ENCODE measurements around the gene HPD.

Gene HPD

DNA sequence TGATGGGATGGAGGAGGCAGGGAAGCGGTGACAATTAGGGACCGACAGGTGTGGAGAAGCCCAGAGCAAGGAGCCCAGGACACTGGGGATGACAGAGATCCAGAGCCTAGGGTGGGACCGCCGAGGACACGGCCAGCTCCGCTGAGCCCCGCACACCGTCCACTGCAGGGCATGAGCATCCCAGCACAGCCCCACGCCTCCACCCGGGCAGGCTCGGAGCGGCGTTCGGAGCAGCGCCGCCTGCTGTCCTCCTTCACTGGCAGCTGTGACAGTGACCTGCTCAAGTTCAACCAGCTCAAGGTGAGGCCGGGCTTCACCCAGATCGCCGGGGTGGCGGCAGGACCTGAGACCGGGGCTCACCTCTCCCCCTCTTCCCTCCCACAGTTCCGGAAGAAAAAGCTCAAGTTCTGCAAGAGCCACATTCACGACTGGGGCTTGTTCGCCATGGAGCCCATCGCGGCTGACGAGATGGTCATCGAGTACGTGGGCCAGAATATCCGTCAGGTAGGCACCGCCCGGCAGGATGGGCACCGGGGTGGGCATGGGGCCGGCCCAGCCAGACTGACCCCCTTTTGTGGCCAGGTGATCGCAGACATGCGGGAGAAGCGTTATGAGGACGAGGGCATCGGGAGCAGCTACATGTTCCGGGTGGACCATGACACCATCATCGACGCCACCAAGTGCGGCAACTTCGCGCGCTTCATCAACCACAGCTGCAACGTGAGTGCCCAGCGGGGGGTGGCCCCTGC lies 31.1 kb downstream of the HPD start:
- no peak for DNase-seq

DNA sequence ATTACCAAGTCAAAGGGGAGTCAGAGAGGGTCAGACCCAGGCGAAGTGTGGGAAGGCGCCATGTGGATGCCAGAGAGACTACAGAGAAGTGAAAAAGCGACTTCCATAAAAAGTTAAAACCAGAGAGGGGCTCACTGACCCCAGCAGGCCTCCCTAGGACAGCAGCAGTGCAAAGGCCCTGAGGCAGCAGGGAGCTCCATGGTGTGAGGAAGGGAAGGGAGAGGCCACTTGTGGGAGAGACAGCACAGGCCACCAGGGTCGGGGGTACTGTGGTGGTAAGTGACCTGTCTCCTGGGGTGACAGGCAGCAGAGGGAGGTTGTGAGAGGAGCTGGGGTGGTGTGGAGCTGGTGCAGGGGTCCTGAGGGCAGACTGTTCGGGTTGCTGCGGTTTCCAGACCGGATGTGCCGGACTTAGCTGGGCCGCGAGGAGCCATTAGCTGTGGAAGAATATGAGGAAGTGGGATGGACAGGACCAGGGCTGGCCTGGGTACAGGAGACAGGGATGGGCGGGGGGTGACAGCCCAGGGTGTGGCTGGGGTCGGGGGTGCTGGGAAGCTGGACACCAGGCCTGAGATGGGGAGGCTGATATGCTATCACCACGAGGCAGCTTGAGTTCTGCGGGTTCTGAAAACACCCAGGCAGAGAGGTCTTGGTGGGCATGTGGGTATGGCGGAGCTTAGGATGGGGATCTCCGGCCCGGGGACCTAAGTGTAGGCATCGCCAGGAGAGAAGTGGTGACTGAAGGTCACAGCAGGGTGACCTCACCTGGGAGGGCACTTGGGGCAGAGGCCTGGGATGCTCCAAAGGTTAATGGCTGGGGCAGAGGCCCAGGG lies 32.1 kb downstream of the HPD start:
- no peak for DNase-seq

DNA sequence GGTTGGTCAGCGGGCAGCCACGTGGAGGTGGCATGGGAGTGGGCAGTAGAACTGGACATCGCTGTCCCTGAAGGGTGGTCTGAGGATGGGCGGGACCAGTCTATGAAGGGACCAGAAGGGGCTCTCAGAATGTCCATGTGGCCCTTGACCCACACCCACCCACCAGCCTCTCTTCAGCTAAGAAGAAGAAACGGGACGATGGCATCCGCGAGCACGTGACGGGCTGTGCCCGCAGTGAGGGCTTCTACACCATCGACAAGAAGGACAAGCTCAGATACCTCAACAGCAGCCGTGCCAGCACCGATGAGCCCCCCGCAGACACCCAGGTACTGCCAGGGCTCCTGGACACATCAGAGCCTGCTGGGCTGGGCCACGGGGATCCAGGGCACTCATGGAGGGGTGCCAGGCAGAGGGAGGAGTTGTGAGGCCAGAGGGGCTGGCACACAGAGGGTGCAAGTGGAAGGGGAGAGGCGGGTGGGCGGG lies 33.6 kb downstream of the HPD start:
- no peak for DNase-seq

DNA sequence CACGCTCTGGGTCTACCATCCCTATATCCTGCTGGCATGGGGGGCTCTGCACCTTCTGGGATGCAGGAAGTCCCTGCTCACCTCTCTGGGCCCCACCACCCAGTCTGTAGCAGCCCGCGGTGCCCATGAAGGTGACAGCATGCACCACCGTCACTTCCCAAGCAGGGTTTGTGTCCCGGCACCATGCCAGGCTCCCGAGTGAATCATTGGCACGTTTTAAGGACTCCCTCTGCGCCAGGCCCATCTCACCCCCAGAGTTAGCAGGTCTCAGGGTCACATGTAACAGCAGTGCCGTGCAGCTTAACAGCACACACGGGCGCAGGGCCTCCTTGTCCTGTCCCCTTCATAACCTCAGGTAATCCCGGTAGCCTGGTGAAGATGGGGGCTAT lies 34.9 kb downstream of the HPD start:
- DNase-seq, result no peak

DNA sequence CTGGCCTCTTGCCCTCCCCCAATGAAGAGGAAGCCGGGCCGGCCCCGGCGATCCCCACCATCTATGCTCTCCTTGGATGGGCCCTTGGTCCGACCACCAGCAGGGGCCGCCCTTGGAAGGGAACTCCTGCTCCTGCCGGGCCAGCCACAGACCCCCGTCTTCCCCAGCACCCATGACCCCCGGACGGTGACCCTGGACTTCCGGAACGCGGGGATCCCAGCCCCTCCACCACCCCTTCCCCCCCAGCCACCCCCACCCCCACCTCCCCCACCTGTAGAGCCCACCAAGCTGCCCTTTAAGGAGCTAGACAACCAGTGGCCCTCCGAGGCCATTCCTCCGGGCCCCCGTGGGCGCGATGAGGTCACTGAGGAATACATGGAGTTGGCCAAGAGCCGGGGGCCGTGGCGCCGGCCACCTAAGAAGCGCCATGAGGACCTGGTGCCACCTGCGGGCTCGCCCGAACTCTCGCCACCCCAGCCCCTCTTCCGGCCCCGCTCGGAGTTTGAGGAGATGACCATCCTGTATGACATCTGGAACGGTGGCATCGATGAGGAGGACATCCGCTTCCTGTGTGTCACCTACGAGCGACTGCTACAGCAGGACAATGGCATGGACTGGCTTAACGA lies 35.4 kb downstream of the HPD start:
- DNase-seq, result no peak

DNA sequence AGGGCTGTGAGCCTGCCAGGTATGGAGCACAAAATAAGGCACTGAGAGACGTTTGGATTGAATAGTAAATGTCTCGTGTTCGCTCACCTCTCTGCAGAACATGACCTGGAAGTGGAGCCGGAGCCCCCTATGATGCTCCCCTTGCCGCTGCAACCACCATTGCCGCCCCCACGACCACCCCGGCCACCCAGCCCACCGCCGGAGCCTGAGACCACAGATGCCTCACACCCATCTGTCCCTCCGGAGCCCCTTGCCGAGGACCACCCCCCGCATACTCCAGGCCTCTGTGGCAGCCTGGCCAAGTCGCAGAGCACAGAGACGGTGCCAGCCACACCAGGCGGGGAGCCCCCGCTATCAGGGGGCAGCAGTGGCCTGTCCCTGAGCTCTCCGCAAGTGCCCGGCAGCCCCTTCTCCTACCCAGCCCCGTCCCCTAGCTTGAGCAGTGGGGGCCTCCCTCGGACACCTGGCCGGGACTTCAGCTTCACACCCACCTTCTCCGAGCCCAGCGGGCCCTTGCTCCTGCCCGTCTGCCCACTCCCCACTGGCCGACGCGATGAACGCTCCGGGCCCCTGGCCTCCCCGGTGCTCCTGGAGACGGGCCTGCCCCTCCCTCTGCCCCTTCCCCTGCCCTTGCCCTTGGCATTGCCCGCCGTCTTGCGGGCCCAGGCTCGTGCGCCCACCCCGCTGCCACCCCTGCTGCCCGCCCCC lies 36.1 kb downstream of the HPD start:
- no peak for DNase-seq

DNA sequence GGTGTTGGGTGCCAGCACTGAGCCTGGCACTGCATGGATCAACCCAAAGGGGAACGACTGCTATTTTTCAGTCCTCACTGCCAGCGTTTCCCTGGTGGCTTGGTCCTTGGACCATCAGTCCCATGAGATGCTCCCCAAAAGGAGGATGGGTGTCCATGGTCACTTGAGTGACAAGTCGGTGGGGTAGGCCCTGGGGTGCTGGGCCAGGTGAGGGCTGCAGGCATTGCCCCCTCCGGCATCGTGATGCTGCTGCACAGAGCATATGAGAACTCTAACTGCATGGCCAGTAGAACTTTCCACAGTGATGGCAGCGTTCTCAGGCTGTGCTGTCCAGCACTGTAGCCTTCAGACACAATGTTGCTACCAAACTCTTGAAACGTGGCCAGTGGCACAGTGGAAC lies 38.6 kb downstream of the HPD start:
- DNase-seq, result no peak

DNA sequence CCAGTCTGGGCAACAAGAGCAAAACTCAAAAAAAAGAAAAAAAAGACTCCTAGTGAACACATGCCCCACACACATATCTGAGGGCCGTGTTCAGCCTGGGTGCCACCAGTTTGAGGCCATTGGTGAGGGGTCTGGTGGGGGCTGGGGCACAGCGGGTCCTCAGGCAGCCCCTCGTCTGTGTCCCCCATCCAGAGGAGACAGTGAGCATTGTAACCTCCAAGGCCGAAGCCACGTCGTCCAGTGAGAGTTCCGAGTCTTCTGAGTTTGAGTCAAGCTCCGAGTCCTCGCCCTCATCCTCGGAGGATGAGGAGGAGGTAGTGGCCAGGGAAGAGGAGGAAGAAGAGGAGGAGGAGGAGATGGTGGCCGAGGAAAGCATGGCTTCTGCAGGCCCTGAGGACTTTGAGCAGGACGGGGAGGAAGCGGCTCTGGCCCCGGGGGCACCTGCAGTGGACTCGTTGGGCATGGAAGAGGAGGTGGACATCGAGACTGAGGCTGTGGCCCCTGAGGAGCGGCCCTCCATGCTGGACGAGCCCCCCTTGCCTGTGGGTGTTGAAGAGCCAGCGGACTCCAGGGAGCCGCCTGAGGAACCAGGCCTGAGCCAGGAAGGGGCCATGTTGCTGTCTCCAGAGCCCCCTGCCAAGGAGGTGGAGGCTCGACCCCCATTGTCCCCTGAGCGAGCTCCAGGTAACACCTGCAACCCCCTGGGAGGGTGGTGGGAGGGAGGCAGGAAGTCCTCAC lies 39.3 kb downstream of the HPD start:
- no peak for DNase-seq

DNA sequence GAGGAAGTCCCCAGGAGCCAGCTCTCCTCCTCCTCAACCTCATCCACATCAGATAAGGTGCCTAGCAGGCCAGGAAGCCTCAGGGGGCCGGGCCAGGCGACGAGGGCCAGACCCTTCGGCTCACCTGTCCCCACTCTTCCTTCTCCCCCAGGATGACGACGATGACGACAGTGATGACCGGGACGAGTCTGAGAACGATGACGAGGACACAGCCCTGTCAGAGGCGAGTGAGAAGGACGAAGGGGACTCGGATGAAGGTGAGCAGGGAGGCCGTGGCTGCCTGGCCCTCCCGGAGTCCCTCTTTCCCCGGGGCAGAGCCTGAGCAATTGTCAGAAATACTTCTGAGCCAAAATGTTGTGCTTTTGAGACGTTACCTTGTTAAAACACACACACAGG lies 41.0 kb downstream of the HPD start:
- no peak for DNase-seq

DNA sequence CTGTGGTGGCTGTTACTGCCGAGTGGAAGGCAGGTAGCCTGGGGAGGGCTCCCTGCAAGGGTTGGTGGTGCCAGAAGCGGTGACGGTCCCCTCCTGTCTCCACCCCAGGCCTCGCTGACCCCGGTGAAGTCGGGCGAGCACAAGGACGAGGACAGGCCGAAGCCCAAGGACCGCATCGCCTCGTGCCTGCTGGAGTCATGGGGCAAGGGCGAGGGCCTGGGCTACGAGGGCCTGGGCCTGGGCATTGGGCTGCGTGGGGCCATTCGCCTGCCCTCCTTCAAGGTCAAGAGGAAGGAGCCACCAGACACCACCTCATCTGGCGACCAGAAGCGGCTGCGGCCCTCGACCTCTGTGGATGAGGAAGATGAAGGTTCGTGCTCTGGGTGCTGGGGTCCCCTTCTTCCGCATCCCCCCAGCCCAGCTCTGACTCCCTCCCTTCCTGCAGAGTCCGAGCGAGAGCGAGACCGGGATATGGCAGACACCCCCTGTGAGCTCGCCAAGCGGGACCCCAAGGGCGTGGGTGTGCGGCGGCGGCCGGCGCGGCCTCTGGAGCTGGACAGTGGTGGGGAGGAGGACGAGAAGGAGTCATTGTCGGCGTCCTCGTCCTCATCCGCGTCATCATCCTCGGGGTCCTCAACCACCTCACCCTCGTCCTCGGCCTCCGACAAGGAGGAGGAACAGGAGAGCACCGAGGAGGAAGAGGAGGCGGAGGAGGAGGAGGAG lies 41.6 kb downstream of the HPD start:
- DNase-seq, result no peak

DNA sequence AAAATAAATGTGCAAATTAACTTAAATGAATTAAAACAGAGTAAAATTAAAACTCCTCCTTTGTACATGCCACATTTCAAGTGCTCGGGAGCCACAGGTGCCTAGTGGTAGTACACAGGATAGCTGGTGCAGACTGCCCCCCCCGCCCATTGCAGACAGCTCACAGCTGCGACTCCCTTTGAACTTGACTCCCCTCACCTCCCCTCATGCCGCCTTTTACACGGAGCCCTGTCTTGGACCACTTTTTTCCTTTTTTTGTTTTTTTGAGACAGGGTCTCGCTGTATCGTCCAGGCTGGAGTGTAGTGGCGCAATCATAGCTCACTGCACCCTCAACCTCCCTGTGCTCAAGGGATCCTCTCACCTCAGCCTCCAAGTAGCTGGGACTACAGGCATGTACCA lies 43.4 kb downstream of the HPD start:
- no peak for DNase-seq

DNA sequence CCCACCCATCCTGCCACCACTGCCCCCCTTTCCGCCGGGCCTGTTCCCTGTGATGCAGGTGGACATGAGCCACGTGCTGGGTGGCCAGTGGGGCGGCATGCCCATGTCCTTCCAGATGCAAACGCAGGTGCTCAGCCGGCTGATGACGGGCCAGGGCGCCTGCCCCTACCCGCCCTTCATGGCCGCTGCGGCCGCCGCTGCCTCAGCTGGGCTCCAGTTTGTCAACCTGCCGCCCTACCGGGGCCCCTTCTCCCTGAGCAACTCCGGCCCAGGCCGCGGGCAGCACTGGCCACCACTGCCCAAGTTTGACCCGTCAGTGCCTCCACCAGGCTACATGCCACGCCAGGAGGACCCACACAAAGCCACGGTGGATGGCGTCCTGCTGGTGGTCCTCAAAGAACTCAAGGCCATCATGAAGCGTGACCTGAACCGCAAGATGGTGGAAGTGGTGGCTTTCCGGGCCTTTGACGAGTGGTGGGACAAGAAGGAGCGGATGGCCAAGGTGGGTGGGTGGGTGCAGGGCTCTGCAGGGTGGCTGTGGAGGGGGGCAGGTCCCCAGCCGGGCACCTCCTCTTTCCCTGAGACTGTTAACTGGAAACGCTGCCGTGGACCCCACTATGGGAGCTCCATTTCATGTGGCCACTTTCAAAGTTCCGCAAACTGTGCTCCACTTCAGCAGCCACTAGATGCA lies 44.1 kb downstream of the HPD start:
- DNase-seq, result no peak

DNA sequence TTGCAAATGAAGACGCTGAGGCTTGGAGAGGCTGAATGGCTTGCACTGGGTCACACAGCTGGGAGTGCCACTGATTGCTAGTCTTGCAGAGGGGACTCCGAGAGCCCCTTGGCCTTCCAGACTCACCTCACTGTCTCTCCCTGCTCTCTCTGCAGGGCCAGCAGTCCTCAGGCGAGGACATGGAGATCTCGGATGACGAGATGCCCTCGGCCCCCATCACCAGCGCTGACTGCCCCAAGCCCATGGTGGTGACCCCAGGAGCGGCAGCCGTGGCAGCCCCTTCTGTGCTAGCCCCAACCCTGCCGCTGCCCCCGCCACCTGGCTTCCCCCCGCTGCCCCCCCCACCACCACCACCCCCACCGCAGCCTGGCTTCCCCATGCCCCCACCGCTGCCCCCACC lies 44.7 kb downstream of the HPD start:
- no peak for DNase-seq

DNA sequence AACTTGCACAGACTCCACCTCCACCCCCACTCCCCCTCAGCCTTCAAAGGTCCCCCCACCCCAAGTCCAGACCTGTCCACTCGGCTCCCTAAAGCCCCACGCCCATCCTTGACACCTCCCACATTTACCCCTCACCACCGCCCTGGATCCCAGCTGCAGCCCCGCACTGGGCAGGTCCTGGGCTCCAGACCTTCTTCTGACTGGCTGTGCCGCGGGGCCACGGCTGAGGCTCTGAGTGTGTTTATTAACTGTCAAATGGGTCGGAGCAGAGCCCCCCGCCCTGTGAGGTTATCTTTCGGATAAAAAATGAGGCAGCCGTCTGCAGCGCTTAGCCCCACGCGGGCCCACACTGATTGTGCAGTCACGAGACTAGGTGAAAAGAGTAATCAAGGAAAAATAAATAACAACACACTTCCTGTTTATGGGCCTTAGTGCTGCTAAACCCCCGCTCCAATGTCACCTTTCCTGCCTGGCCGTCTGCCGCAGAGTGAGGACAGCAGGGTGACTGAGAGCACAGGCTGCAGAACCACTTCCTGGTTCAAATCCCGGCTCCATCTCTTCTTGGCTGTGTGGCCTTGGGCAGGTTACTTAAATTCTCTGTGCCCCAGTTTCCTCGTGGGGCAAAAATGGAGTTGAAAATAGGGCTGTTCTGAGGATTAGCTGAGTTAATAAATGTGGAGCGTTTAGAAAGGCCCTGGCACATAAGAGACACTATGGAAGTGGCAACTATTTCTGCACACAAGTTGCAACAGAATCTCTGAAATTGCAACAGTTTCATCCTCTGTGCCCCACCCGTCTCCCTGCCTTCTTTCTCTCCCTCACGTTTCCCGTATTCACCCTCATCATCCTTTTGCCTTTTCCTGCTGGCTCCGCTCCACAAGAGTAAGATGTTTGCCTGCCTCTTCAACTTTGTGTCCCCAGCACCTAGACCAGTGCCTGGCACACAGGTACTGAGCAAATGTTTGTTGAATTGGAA lies 45.5 kb downstream of the HPD start:
- DNase-seq, result no peak

DNA sequence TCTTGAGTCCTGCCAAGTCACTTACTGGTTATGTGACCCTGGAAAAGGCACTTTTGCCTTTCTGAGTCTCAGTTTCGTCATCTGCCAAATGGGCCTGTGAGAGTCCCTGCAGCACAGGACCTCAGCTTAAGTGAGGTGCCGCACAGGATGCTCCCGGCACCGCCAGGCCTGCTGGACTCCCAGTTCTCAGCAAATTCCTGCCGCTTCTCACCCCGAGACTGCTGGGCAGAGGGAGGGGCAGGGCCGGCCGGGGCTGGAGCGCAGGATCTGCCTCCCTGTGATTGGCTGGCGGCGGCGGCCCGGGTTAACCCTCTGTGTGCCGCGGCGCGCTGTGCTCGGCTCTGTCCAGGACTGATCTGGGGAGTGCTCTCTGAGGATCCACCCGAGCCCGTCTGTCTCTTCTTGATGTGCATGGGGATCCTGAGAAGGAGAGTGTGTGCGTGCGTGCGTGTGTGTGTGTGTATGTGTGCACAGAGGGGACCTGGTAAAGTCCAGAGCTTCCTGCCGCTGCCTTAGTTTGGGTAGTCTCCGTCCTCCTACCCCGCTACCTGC lies 46.3 kb downstream of the HPD start:
- DNase-seq, result no peak

DNA sequence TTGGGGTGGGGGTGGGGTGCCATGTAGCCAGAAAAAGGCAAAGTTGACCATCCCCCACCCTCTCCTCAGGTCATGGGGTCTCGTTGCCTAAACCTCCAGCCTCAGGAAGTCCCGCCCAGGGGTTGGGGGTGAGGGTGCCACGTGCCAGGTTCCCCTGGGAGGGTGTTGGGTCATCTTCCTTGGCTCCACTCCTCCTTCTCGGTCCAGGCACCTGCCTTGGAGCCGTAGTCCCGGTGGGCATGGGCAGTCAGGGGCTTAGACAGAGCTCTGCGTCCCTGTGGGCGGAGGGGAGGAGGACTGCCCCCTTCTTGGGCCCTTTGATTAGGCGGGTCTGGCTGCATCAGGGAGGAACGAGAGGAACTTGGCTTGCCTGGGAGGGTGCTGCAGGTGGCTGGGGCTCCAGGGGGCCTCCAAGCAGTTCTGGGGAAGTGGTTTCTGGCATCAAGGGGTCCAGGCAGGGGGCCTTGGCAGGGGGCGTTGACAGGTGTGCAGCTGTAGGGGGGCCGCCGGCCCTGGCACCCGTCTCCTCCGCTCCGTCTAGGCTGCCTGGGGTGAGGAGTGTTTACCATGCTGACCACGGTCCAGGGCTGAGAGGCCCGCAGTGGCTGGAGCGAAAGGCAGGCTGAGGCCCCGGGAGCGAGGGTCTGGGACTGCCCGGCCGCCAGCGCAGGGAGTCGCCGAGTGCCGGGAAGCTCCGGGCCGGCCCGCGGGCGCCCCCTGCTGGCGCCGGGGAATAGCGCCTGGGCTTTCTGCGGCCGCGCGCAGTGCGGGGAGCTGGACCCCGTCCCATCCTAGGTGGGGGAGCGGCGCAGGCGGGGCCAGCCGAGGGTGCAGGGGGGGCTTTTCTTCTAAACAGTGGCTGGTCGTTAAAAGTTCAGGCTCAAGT lies 47.0 kb downstream of the HPD start:
- peak; percentile 45 to 83 (median 62) for DNase-seq

DNA sequence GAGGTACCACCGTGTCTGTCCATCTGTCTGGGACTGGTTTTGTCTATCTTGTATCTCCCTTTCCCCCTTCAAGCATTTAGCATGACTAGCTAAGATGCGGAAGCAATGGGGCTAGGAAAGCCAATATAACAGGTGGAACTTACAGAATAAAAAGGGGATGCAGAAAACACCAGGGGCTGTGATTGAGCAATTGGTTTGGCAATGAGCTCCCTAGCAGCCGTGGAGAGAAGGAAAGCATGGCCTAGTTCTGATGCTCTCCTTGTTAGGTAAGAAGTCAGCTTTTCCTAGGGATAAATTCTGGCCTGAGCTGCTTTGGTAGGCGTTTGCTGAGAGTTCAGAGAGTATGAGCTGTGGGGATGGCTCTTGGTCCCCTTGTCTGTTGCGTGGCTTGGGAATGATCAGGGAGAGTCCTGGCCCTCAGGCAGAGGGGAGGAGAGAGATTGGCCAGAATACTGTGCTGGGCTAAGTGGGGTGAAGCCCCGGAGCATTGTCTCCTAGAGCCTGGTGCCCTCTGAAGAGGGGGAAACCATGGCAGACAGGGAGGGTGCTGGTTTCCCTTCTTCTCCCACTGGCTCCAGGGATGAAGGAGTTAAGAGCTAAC lies 47.7 kb downstream of the HPD start:
- DNase-seq, result no peak

DNA sequence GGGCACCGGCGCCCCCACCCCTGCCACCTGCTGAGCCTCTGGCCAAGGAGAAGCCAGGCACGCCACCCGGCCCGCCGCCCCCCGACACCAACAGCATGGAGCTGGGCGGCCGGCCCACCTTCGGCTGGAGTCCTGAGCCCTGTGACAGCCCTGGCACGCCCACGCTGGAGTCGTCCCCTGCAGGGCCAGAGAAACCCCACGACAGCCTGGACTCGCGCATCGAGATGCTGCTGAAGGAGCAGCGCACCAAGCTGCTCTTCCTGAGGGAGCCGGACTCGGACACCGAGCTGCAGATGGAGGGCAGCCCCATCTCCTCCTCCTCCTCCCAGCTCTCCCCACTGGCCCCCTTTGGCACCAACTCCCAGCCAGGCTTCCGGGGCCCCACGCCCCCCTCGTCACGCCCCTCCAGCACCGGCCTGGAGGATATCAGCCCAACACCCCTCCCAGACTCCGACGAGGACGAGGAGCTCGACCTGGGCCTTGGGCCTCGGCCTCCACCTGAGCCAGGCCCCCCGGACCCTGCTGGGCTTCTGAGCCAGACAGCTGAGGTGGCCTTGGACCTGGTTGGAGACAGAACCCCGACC lies 48.3 kb downstream of the HPD start:
- DNase-seq, result no peak
